Retinal pigment epithelial cell (primary cell): ENCODE measurements around the gene CACUL1.

ENCODE experiments used
- DNase-seq: peaks from one replicate; pipeline ENCODE4 v3.0.0-alpha.2; 2010; ENCODE audit warnings: low read depth
- H3K4me3 ChIP-seq: 2 replicates; pipeline ENCODE4 v1.5.1; 2011; ENCODE audit warnings: mild to moderate bottlenecking, low read length, control low read depth, moderate library complexity
- TF ChIP-seq, protein P1 (sequence below): conservative IDR thresholded peaks from 2 replicates; pipeline ENCODE4 v1.5.1; 2011; ENCODE audit warnings: low read depth, low read length, control low read depth, inconsistent platforms

CACUL1 gene

DNA sequence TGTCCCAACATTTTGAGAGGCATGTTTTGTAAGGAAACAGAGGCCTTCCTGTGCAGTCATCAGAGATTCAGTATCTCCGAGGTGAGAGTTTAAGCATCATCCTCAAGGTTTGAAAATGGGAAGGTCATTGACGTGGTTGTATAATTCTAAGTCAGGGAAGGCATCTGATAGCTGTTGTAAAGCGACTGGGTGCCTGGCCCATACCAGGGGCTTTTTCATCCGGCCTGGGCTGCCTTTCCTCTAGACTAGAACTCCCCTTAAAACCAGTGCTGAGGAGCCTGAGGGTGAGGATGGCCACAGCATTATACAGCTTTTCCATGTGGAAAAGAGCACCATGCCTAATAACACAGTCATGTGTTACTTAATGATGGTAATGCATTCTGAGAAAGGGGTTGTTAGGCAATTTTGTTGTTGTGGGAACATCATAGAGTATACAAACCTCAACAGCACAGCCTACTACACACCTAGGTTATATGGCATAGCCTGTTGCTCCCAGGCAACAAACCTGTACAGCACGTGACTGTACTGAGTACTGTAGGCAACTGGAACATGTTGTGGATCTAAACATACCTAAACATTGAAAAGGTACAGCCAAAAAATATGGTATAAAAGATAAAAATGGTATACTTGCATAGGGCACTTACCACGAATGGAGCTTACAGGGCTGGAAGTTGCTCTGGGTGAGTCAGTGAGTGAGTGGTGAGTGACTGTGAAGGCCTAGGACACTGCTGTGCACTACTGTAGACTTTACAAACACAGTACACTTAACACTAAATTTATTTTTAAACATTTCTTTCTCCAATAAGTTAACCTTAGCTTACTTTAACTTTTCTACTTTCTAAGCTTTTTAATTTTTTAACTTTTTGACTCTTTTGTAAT lies 13.5 kb upstream of the CACUL1 start:
- no peak overlapping the region for H3K4me3 ChIP-seq
- TF ChIP-seq, protein P1, sequence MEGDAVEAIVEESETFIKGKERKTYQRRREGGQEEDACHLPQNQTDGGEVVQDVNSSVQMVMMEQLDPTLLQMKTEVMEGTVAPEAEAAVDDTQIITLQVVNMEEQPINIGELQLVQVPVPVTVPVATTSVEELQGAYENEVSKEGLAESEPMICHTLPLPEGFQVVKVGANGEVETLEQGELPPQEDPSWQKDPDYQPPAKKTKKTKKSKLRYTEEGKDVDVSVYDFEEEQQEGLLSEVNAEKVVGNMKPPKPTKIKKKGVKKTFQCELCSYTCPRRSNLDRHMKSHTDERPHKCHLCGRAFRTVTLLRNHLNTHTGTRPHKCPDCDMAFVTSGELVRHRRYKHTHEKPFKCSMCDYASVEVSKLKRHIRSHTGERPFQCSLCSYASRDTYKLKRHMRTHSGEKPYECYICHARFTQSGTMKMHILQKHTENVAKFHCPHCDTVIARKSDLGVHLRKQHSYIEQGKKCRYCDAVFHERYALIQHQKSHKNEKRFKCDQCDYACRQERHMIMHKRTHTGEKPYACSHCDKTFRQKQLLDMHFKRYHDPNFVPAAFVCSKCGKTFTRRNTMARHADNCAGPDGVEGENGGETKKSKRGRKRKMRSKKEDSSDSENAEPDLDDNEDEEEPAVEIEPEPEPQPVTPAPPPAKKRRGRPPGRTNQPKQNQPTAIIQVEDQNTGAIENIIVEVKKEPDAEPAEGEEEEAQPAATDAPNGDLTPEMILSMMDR: no peak
- no peak for DNase-seq

DNA sequence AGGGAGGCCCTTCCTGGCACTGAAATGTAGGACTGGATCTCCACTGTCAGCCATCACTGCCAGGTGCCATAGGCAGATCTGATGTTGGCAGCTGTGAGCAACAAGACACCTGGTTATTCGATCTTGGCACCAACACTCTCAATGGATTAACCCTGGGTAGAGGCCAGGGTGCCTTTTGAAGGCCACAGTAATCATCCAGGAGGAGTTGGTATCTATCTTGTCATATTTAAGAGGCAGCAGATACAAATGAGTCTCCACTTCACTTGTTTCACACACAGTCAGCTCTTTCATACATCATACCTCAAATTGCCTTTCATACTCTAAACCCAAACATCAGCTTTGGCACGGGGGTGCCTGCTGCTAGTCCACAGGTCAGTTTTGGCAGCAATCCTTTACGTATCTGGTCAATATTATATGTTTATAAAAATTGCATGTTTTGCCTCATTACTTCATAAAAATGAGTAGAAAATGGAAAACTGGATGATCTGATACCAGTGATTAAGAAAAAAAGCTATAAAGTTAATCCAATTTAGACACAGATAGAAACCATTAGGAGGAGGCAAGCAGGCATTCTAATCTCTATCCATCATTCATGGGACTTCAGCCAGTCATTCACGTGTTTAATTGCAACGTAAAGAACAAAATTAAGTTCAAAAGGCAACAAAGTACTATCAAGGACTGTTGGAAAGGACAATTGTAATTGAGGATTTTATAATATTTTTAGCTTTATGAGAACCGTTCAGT lies 12.7 kb upstream of the CACUL1 start:
- H3K4me3 ChIP-seq: no peak overlapping the region
- DNase-seq: no peak
- TF ChIP-seq, protein P1: no peak

DNA sequence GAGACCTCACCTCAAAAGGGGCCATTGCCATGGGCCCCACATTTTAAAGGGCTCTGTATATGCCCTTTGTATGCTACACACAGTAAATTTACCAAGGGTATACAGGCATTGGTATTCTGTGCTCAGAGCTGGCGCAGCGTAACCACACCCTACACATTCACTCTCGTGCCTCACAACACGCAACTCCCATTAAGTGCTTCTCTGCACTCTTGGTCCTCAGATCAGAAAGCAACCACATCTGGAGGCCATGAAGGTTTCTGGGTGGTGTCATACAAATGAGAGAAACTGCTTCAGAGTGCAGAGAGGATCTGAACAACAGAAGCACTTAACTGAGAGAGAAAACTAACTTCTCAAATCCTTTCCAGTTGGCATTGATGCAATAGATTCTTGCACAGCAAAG lies 9.4 kb upstream of the CACUL1 start:
- no peak for DNase-seq
- TF ChIP-seq, protein P1: no peak
- H3K4me3 ChIP-seq: no peak overlapping the region

DNA sequence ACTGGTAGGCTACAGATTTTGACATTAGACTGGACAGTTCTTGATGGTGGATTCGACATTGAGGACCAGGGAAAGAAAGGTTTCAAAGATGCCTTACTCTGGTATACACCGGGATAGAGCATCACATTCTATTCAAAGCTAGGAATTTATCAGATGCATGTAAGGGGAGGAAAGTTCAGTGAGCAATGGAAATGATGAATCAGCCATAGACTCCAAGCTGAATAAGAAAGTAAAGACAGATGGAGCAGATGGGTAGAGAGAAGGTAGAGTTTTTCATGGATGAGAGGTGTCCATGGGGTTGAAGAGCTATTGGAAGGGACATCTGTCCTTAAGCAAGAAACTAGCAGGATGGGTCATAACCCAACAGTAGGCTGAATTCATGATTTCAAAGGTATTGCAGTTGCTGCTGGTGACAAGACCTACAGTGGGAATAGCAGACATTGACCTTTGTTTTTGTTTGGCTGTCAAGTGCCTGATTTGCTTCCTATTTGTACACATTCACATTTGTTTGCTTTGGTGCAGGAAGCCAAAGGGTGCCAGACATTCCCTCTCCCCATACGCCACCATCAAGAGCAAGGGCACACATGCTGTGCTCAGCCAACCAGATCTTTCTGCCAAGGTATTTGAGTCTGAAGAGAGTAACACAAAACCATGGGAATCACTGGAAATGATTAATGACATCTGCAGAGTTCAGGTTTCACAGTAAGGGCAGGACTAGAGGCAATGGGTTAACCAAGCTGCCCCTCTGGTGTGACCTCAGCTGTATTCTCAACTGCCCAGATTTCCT lies 8.6 kb upstream of the CACUL1 start:
- DNase-seq: no peak

DNA sequence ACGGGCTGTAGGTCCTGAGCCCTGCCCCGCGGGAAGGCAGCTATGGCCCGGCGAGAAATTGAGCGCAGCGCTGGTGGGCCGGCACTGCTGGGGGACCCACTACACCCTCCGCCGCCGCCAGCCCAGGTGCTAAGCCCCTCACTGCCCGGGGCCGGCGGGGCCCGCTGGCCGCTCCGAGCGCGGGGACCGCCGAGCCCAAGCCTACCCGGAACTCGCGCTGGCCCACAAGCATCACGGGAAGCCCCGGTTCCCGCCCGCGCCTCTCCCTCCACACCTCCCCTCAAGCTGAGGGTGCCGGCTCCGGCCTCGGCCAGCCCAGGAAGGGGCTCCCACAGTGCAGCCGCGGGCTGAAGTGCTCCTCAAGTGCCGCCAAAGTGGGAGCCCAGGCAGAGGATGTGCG lies 5.5 kb upstream of the CACUL1 start:
- no peak for DNase-seq
- H3K4me3 ChIP-seq: no peak overlapping the region
- TF ChIP-seq, protein P1: no peak

More for the DNA sequence above, 8.6 kb upstream of the CACUL1 start:
- TF ChIP-seq, protein P1: no peak
- H3K4me3 ChIP-seq: no peak overlapping the region

DNA sequence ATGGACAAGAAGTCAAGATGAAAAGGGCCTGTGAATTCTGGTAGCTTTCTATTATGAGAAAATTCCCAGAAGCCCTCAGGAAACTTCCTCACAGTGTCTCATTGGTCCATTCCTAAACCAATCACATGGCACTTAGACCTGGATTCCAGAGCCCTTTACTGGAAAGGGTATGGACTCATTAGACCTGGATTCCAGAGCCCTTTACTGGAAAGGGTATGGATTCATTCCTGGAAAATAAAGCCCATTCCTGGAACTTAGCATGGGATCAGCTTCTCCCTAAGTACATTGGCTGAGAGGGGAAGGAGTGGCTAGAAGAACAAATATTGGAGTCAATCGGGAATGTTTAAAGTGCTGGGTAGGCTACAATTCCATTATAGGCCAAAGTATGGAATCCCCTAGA lies 3.7 kb upstream of the CACUL1 start:
- TF ChIP-seq, protein P1: no peak
- no peak overlapping the region for H3K4me3 ChIP-seq

More for the DNA sequence above, 3.7 kb upstream of the CACUL1 start:
- DNase-seq: no peak
